Measurements from ENCODE around the gene SETBP1. TPM values are rescaled to one million over a fixed set of nuclear protein-coding genes. Genes with fewer than 3 reads are reported as not detected.

The SETBP1 gene
- total RNA-seq, 1 experiment from 2014 or later: 0.05 TPM

- intact Hi-C loops (cut with micrococcal nuclease): no loop called here
- Histone ChIP-seq H3K27me3 (ENCODE audit: insufficient read depth, low read length) (no peaks in the 10 kb centered on the region), H3K36me3 (ENCODE audit: control insufficient read depth in 1 of 2, insufficient read depth in 2 of 2, low read length in 2 of 2) (no peaks in the 10 kb centered on the region), H3K4me3 (replicated peaks in 1 of 2; ENCODE audit: low read depth in 1 of 2, low read length in 2 of 2) (no peak overlapping the region), H3K9me2 (ENCODE audit: insufficient read depth) (no peaks in the 10 kb centered on the region), H4K20me1 (ENCODE audit: insufficient read depth) (no peaks in the 10 kb centered on the region), H3K27ac (ENCODE audit: low read depth, low read length) (no peak overlapping the region), H3K4me1 (ENCODE audit: control insufficient read depth in 1 of 2, insufficient read depth in 2 of 2, low read length in 2 of 2) (no peaks in the 10 kb centered on the region), H2AFZ (ENCODE audit: low read depth, low read length, poor library complexity, severe bottlenecking) (no peak overlapping the region), H3K4me2 (ENCODE audit: low read length) (no peak overlapping the region), H3K9ac (ENCODE audit: low read length) (no peak overlapping the region), H3K9me3 (ENCODE audit: control insufficient read depth in 1 of 2, insufficient read depth in 1 of 2, low read depth in 1 of 2, low read length in 2 of 2) (peaks cover 4 to 29% of the 10 kb centered on the region in 2 experiments; a peak in 2 of 4 replicates), H3K79me2 (ENCODE audit: insufficient read depth, low read length) (no peaks in the 10 kb centered on the region)
- ATAC-seq (no peak), DNase-seq (ENCODE audit: low read depth, low spot score) (no peak)
- ChIA-PET CTCF (no interaction called here), POLR2A (no interaction called here), RAD21 (ENCODE audit: low non-redundant PET in 1 of 2, low total read pairs in 2 of 2, uncharacterized antibody in 2 of 2, unreplicated experiment in 2 of 2) (no interaction called here)
- BruUV-seq (replicated peaks): no TSS peak
- TF ChIP-seq YY1 (IDR thresholded peaks at IDR 0.05; ENCODE audit: extremely low read depth, insufficient replicate concordance, low read depth, low read length) (no peak), EZH2phosphoT487 (IDR thresholded peaks at IDR 0.05; ENCODE audit: borderline replicate concordance) (no peak), ZNF274 (IDR thresholded peaks at IDR 0.05; ENCODE audit: low read depth, low read length) (no peak), EZH2 (IDR thresholded peaks at IDR 0.05) (no peak), JUND (IDR thresholded peaks at IDR 0.05) (no peak), SP1 (IDR thresholded peaks at IDR 0.05; ENCODE audit: low read depth) (no peak), EGR1 (IDR thresholded peaks at IDR 0.05; ENCODE audit: low read depth) (no peak), CEBPB (IDR thresholded peaks at IDR 0.05; ENCODE audit: low read depth) (no peak), ZBTB33 (IDR thresholded peaks at IDR 0.05; ENCODE audit: extremely low read depth, insufficient replicate concordance, low read length) (no peak), SIN3A (IDR thresholded peaks at IDR 0.05; ENCODE audit: low read depth) (no peak), CBX3 (IDR thresholded peaks at IDR 0.05; ENCODE audit: low read depth) (no peak), TCF7L2 (IDR thresholded peaks at IDR 0.05; ENCODE audit: borderline replicate concordance, extremely low read depth, insufficient read depth, insufficient read length) (no peak)
- TF ChIP-seq, protein P1, sequence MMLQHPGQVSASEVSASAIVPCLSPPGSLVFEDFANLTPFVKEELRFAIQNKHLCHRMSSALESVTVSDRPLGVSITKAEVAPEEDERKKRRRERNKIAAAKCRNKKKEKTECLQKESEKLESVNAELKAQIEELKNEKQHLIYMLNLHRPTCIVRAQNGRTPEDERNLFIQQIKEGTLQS (IDR thresholded peaks at IDR 0.05): no peak
- TF ChIP-seq, protein P2, sequence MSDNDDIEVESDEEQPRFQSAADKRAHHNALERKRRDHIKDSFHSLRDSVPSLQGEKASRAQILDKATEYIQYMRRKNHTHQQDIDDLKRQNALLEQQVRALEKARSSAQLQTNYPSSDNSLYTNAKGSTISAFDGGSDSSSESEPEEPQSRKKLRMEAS (IDR thresholded peaks at IDR 0.05): no peak
- TF ChIP-seq, protein P3, sequence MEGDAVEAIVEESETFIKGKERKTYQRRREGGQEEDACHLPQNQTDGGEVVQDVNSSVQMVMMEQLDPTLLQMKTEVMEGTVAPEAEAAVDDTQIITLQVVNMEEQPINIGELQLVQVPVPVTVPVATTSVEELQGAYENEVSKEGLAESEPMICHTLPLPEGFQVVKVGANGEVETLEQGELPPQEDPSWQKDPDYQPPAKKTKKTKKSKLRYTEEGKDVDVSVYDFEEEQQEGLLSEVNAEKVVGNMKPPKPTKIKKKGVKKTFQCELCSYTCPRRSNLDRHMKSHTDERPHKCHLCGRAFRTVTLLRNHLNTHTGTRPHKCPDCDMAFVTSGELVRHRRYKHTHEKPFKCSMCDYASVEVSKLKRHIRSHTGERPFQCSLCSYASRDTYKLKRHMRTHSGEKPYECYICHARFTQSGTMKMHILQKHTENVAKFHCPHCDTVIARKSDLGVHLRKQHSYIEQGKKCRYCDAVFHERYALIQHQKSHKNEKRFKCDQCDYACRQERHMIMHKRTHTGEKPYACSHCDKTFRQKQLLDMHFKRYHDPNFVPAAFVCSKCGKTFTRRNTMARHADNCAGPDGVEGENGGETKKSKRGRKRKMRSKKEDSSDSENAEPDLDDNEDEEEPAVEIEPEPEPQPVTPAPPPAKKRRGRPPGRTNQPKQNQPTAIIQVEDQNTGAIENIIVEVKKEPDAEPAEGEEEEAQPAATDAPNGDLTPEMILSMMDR (IDR thresholded peaks at IDR 0.05 in 2 of 3, conservative IDR thresholded peaks at IDR 0.05 in 1 of 3; ENCODE audit: borderline replicate concordance in 1 of 3, insufficient read depth in 1 of 3, low read depth in 2 of 3, low read length in 2 of 3): no peak
These were observed 138.1 kb downstream of the SETBP1 start for GRCh38 chr18:44818668-44819403.
